ENCODE measurements around the gene CTXND1.

Gene CTXND1

GRCh38 chr15:80251428-80252120 lies 439 bp downstream of the CTXND1 start:
- DNase-seq: no peak

GRCh38 chr15:80250614-80251427 lies 1.2 kb downstream of the CTXND1 start:
- no peak for DNase-seq

- DNase-seq: no peak
Observed at GRCh38 chr15:80249973-80250372, 2.0 kb downstream of the CTXND1 start.

GRCh38 chr15:80247320-80247719 lies 4.7 kb downstream of the CTXND1 start:
- DNase-seq: no peak

- no peak for DNase-seq
Observed at GRCh38 chr15:80246425-80246894, 5.6 kb downstream of the CTXND1 start.

- no peak for DNase-seq
Observed at GRCh38 chr15:80242802-80243201, 9.2 kb downstream of the CTXND1 start.

GRCh38 chr15:80242132-80242769 lies 9.8 kb downstream of the CTXND1 start:
- DNase-seq: no peak

GRCh38 chr15:80241508-80241907 lies 10.5 kb downstream of the CTXND1 start:
- DNase-seq: no peak

- no peak for DNase-seq
Observed at GRCh38 chr15:80240276-80240675, 11.7 kb downstream of the CTXND1 start.

- no peak for DNase-seq
Observed at GRCh38 chr15:80234883-80235282, 17.1 kb downstream of the CTXND1 start.

- no peak for DNase-seq
Observed at GRCh38 chr15:80233581-80233980, 18.4 kb downstream of the CTXND1 start.

- no peak for DNase-seq
Observed at GRCh38 chr15:80231371-80231770, 20.6 kb downstream of the CTXND1 start.

- DNase-seq: no peak
Observed at GRCh38 chr15:80228959-80229610, 22.9 kb downstream of the CTXND1 start.

- no peak for DNase-seq
Observed at GRCh38 chr15:80219955-80220354, 32.1 kb downstream of the CTXND1 start.

- no peak for DNase-seq
Observed at GRCh38 chr15:80217327-80217900, 34.6 kb downstream of the CTXND1 start.

GRCh38 chr15:80216911-80217310 lies 35.1 kb downstream of the CTXND1 start:
- DNase-seq: no peak

- DNase-seq: no peak
Observed at GRCh38 chr15:80216141-80216540, 35.9 kb downstream of the CTXND1 start.

- no peak for DNase-seq
Observed at GRCh38 chr15:80214910-80215309, 37.1 kb downstream of the CTXND1 start.

GRCh38 chr15:80211976-80212375 lies 40.0 kb downstream of the CTXND1 start:
- DNase-seq: no peak

- DNase-seq: no peak
Observed at GRCh38 chr15:80210611-80211573, 41.1 kb downstream of the CTXND1 start.

All from right forelimb (tissue), 1 donor.